MCF 10A (cell line): ENCODE measurements around the gene GET4. TPM values are rescaled to one million over a fixed set of nuclear protein-coding genes. Genes with fewer than 3 reads are reported as not detected.

Experiments used
- BruUV-seq: library from RNA; stranded (reverse); fragments of 400-500 nt; replicated peaks from 2 replicates; lab custom pipeline; 2021; lab: Mats Ljungman, UMichigan
- CTCF ChIA-PET: fragments of 300-600 bp; sonication (Branson Sonifier 250); formaldehyde crosslinking; extraction: SDS; loops from one replicate; lab custom pipeline; 2021; ENCODE audit warnings: antibody characterized with exemption, inconsistent platforms; lab: Yijun Ruan, JAX
- POLR2A ChIA-PET: fragments of 300-600, 350-650 bp; sonication (Branson Sonifier 250); formaldehyde crosslinking; extraction: SDS; loops from one replicate; lab custom pipeline; 2020; ENCODE audit warnings: antibody characterized with exemption, inconsistent platforms; lab: Yijun Ruan, JAX
- DNase-seq: peaks from one replicate; pipeline ENCODE4 v3.0.0-alpha.2; 2018; ENCODE audit not compliant: unreplicated experiment
- H3K27ac Mint-ChIP-seq: one replicate; pipeline ENCODE4 v1.8.0; 2022; ENCODE audit warnings: mild to moderate bottlenecking, low read depth, mixed read lengths; ENCODE audit not compliant: unreplicated experiment
- H3K27me3 Mint-ChIP-seq: one replicate; pipeline ENCODE4 v1.8.0; 2022; ENCODE audit warnings: mixed read lengths; ENCODE audit not compliant: insufficient read depth, unreplicated experiment
- H3K36me3 Mint-ChIP-seq: one replicate; pipeline ENCODE4 v1.8.0; 2022; ENCODE audit warnings: mild to moderate bottlenecking, moderate library complexity, mixed read lengths; ENCODE audit not compliant: insufficient read depth, unreplicated experiment
- H3K4me1 Mint-ChIP-seq: one replicate; pipeline ENCODE4 v1.8.0; 2022; ENCODE audit warnings: mixed read lengths; ENCODE audit not compliant: insufficient read depth, unreplicated experiment
- H3K4me3 Mint-ChIP-seq: one replicate; pipeline ENCODE4 v1.8.0; 2022; ENCODE audit warnings: mild to moderate bottlenecking, moderate library complexity, mixed read lengths; ENCODE audit not compliant: unreplicated experiment
- H3K9me3 Mint-ChIP-seq: one replicate; pipeline ENCODE4 v1.8.0; 2022; ENCODE audit warnings: mixed read lengths; ENCODE audit not compliant: unreplicated experiment
- CTCF ChIP-seq: fragments of 200-600 bp; IDR thresholded peaks from one replicate; pipeline ENCODE4 v1.8.0; 2022; ENCODE audit warnings: antibody characterized with exemption, mild to moderate bottlenecking; ENCODE audit not compliant: unreplicated experiment
- intact Hi-C: fragments of 100-400 bp; cut with micrococcal nuclease; formaldehyde crosslinking; loops from 2 replicates; pipeline ENCODE4 v1.14.1; 2022
- total RNA-seq: library from RNA; stranded (reverse); gene quantifications from 2 replicates; pipeline ENCODE4 v1.2.3, GENCODE V29; 2022

Gene GET4
- total RNA-seq, 1 experiment from 2014 or later: 32.6 TPM

- Mint-ChIP-seq H3K9me3 (no peaks in the 10 kb centered on the region), H3K4me3 (no peak overlapping the region), H3K27me3 (no peaks in the 10 kb centered on the region), H3K36me3 (peaks cover 14% of the 10 kb centered on the region), H3K4me1 (no peaks in the 10 kb centered on the region), H3K27ac (no peak overlapping the region)
- no TSS peak for BruUV-seq
- TF ChIP-seq CTCF: no peak
- no peak for DNase-seq
- POLR2A ChIA-PET: no interaction called here
- CTCF ChIA-PET: interaction anchor here (0.7 kb wide), 1 partner anchor 147 kb away, joined by 3 read pairs; no protein-coding TSS in a partner anchor
- intact Hi-C loops: loop anchor here (10.0 kb wide), 1 partner anchor 554 kb away; no protein-coding TSS in a partner anchor
These were observed 2.7 kb downstream of the GET4 start for GRCh38 chr7:879093-879492.

DNA sequence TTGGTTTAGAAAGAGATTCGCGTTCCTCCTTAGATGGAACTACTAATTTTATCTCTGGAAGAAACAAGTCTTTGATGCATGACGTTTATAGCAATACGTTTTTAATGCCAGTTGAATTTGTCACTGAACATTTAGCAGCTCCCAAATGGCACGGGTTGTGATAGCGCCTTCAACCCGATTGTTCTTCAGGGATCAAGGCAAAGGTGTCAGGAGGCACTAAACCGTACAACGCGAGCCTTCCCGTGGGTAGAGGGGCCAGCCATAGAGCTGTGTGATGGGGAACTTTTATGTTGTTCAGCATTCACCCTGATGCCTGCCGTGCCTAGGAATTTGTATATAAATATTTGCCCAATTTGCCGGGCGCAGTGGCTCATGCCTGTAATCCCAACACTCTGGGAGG lies 3.4 kb downstream of the GET4 start:
- no peak overlapping the region for H3K27ac Mint-ChIP-seq
- no peaks in the 10 kb centered on the region for H3K9me3 Mint-ChIP-seq
- intact Hi-C loops: loop anchor here (10.0 kb wide), 1 partner anchor 555 kb away; no protein-coding TSS in a partner anchor
- no peak for DNase-seq
- no peak overlapping the region for H3K4me3 Mint-ChIP-seq
- no peaks in the 10 kb centered on the region for H3K4me1 Mint-ChIP-seq
- BruUV-seq: TSS peak; percentile 20
- no peak for TF ChIP-seq CTCF
- ChIA-PET CTCF (interaction anchor here (0.7 kb wide), 1 partner anchor 18 kb away, joined by 3 read pairs; no protein-coding TSS in a partner anchor), POLR2A (no interaction called here)
- no peaks in the 10 kb centered on the region for H3K27me3 Mint-ChIP-seq
- peaks cover 10% of the 10 kb centered on the region for H3K36me3 Mint-ChIP-seq

- ChIA-PET CTCF (no interaction called here), POLR2A (no interaction called here)
- intact Hi-C loops: no loop called here
- no peaks in the 10 kb centered on the region for H3K9me3 Mint-ChIP-seq
- no TSS peak for BruUV-seq
- no peak for TF ChIP-seq CTCF
- H3K4me1 Mint-ChIP-seq: no peaks in the 10 kb centered on the region
- H3K4me3 Mint-ChIP-seq: no peak overlapping the region
- DNase-seq: no peak
- H3K36me3 Mint-ChIP-seq: peaks cover 9% of the 10 kb centered on the region
- no peaks in the 10 kb centered on the region for H3K27me3 Mint-ChIP-seq
- no peak overlapping the region for H3K27ac Mint-ChIP-seq
These were observed 4.1 kb downstream of the GET4 start for GRCh38 chr7:880450-880849.

- no peak overlapping the region for H3K4me3 Mint-ChIP-seq
- no peak for DNase-seq
- TF ChIP-seq CTCF: no peak
- BruUV-seq: no TSS peak
- no peak overlapping the region for H3K27ac Mint-ChIP-seq
- intact Hi-C loops: no loop called here
- no peaks in the 10 kb centered on the region for H3K4me1 Mint-ChIP-seq
- CTCF ChIA-PET: no interaction called here
- H3K36me3 Mint-ChIP-seq: peaks cover 14% of the 10 kb centered on the region
- no peaks in the 10 kb centered on the region for H3K9me3 Mint-ChIP-seq
- POLR2A ChIA-PET: no interaction called here
- H3K27me3 Mint-ChIP-seq: no peaks in the 10 kb centered on the region
These were observed 5.3 kb downstream of the GET4 start for GRCh38 chr7:881441-882234.
